Vagina (tissue), 1 donor: ENCODE data around the gene BBOX1. TPM values are rescaled to one million over a fixed set of nuclear protein-coding genes. Genes with fewer than 3 reads are reported as not detected.

Experiments
- total RNA-seq: library from RNA; depleted of rRNA; stranded (reverse); fragments of >200 nt; gene quantifications from one replicate; pipeline ENCODE4 v1.2.3, GENCODE V29; 2016

The BBOX1 gene
- total RNA-seq, 1 donor from 2014 or later, result 53.0 TPM

Other genes starting within 250 kb of the BBOX1 start
- 118 TPM for gene FIBIN, start 46.7 kb upstream of the BBOX1 start, total RNA-seq